GM18526 (cell line): ENCODE results near the gene CWF19L1.

Experiments
- POLR2A ChIP-seq: IDR thresholded peaks from 3 replicates; pipeline ENCODE4 v1.6.1; 2011; ENCODE audit not compliant: insufficient read length; ENCODE audit errors: extremely low read depth

CWF19L1 gene

DNA sequence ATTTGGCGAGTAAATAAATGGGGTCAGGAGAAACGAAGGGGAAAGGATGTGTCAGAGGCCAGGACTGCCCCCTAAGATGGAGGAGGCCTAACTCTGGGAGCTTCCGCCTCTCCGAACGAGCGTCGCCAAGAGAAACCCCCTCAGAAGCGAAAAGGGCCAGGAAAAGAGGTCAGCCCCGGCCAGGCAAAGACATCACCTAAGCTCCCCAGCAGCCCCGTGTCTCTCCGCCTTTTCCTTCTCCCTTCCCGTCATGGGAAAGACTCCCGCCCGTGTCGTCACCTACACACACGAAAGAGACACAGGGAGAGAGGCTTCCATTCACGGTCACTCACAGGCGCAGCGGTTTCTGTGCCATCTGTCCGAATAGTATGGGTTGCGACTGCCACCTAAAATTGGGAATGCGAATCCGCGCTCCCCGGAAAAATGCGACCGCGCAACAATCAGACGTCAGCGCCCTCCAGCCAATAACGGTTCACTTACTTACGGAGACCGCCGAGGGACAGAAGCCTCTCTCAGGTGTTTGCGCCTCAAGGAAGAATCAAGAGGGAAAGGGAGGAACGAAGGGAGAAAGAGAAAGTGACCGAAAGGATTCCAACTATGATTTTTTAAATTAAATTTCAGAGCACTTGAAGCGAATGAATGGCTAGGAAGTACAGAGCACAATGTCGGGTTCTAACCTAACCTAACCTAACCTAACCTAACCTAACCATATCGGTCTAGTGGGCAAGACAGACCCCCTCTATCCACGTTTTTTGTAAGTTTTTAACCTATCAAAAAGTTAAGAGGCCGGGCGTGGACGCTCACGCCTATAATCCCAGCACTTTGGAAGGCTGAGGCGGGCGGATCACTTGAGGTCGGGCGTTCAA lies at the start of gene CWF19L1:
TSS of gene CWF19L1 (minus strand) at position 400 of the 866 bp plus-strand sequence. CDS start at position 355, 45 bp downstream.
- TF ChIP-seq POLR2A: peak; percentile 38

DNA sequence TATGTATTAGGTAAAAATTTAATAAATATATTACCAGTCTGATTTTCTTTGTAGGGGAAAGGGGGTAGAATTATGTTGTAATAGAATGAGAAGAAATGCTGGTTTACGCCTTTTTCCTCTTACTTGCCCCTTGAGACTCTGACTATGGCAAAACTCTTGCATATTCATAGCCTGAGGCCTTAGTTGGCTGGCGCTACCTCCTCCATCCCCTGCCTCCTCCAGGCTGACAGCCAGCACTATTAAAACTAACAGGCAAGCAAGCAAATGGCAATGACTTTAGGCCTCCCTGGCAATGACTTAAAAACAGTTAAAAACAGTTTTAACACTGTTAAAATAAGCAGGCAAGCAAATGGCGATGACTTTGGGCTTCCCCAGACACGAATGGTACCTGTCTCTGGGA lies 48.2 kb upstream of the CWF19L1 start:
- no peak for TF ChIP-seq POLR2A

DNA sequence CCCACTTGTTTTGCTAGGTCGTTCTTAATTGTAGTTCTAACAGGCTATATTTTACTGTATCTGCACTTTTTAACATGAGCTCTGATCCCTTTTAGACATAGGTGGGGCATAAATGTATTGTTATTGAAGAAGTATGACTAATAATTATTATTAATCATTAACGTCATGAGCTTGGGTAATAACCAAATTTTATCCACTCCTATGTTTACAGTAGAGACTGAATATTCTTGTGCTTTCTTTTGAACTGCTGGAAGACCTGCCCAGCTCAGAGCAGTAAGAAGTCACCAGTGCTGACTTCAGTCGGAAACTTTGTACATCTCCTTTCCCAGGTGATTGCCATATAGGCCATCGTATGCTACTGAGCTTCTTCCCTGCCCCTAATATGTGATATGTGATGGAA lies 43.9 kb upstream of the CWF19L1 start:
- TF ChIP-seq POLR2A: no peak

DNA sequence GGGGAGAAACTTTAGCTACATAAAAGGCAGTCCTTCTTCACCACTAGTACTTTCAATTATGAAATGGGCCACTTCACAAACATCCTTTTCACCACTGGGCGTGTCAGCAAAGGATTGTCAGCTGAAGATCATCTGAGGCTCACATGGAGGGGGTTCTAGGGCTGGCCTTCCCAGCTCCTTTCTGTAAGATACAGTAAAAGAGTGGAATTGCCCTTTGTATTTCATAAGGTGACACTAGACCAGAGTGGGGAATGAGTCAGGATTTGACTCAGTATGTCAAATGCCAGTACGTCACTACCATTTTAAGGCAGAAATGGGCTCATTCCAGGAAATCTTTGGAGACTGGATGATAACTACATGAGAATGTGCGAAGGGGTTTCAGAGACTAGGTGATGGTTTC lies 40.2 kb upstream of the CWF19L1 start:
- TF ChIP-seq POLR2A: no peak

DNA sequence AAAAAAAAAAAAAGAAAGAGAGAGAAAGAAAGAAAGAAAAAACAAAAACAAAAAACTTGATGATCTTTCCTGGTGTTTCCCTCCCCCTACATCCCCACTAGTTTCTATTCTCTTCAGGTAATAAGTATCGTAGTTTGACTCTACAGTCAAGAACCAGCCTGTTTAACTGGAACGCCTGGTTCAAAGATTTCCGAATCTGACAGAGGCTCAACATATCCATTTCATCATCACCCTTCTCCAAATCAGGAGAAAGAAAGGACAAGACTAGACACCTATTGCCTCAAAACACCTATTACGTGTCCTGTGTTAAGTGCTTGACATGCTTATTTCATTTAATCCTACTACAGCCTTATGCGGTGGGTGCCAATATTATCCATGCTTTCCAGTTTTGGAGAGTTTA lies 39.4 kb upstream of the CWF19L1 start:
- TF ChIP-seq POLR2A: no peak

DNA sequence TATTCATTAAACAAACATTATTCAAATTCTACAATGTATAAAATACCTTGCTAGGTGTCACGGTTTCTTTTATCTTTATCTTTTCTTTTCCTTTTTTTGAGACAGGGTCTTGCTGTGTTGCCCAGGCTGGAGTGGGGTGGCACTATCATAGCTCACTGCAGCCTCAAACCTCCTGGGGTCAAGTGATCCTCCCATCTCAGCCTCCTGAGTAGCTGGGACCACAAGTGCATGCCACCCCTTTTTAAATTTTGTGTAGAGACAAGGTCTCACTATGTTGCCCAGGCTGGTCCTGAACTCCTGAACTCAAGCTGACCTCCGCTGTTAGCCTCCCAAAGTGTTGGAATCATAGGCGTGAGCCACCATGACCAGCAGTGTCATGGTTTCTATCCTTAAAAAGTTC lies 37.0 kb upstream of the CWF19L1 start:
- TF ChIP-seq POLR2A: no peak

DNA sequence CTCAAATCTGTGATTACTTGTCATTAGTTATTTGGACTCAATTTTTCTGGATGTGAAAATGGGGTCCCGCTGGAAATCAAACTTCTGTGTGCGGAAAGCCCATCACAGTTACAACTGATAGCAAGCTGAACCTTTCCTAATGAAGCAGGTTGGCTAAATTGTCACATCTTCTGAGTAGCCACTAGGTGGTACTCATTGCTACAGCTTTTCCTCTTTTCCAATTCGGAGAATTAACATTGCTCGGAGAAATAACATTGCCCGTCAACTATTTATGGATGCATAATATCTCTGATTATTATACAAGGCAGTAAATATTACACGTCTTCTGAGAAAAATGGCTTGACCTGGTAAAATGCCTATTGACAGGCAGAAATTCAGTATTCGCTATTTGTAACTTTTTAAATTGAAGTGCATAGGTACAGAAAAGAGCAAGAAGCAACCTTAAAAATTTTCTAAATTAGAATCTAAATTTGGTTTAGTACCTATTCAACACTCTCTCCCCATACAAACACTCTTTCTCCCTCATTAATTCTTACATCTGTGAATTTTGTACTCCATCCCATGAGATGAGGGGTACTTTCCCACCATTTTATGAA lies 36.4 kb upstream of the CWF19L1 start:
- TF ChIP-seq POLR2A: no peak

DNA sequence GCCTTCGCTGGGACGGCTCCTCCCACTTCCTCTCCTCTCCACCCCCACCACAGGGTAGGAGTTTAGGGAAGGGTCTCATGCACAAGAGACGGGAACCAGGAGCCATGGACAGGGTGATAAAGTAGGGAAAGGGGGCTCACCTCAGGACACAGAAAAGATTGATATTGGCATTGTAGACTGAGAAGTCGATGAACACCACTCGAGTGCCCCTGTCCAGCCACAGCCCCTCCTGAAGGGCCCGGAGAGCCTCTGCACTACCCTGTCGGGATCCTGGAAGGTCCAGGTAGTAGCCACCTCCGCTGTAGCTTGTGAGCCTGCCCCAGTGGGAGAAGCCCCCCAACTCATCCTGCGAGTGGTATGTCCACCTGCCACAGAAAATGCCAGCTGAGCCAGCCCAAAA lies 29.8 kb upstream of the CWF19L1 start:
- TF ChIP-seq POLR2A: no peak

DNA sequence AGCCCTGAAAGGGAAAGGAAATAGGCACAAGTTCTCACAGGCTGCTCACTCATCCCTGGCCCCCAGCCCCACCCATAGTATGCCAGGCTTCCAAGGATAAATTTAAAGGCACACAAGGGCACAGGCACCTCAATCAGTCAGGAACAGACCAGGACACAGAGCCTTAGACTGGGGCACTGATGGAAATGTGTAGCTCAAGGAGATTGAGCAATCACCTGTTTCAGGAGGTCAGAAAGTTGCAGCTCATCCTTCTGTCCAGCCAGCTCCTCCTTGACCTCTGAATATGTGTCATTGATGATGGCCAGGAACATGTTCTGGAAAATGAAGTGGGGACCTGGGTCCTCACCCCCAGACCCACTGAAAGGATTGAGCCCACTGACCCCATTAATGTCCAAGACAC lies 25.6 kb upstream of the CWF19L1 start:
- TF ChIP-seq POLR2A: no peak

DNA sequence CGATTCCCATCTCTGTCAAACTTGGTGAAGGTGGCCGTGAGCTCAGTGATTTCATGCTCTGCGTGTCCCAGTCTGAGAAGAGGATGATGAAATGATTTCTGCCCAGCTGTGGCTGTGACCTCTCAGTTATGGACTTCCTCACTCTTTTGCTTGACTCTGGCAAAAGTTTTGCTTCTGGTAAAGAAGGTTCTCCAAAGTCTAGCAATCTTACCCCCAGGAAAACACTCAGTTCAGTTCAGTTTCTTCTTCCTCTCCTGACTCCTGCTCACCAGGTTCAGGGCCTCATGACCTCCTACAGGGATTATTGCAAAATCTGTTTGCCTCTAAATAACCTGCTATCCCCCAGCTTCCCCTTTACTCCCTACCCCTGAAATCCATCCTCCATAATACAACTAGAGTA lies 23.9 kb upstream of the CWF19L1 start:
- TF ChIP-seq POLR2A: no peak

DNA sequence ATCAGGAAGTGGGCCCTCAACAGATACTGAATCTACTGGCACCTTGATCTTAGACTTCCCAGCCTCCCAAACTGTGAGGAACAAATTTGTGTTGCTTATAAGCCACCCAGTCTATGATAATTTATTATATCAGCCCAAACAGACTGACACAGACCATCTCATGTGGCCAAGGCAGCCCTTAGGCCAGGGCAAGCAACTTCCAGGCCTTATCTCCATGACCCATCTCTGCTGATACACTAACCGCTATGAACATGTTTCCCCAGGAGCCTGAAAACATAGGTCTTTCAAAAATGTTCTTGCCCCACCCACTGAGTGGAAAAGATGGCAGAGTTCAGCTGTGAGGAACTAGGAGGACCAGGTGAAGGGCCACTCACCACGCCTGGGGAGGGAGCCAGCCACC lies 22.2 kb upstream of the CWF19L1 start:
- TF ChIP-seq POLR2A: no peak

DNA sequence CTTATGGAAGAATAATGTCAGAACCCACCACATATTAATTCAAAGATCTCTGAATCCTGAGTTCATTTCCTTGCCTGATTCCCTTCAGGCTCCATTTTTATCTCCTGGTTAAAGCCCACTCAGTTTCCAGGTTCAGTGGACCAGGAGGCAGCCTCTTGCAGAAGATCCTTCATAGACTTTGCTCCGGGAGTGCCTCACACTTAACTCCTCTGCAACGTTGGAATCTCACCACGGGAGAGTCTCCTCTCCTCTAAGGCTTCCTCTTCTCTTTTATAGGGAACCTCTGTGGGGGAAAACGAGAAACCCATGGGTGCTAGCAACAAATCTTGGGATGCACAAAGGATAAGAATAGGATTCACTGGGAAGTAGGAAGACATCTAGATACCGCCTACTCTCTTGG lies 20.8 kb upstream of the CWF19L1 start:
- no peak for TF ChIP-seq POLR2A

DNA sequence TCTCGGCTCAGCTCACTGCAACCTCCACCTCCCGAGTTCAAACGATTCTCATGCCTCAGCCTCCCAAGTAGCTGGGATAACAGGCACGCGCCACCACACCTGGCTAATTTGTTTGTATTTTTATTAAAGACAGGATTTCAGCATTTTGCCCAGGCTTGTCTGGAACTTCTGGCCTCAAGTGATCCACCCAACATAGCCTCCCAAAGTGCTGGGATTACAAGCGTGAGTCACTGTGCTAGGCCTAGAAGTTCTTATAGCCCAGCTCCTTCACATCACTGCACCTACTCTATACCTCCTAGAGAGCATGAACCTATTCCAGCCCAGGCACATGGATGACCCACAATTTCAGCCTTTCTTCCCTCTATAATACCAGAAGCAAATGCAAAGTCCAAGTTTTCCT lies 20.3 kb upstream of the CWF19L1 start:
- no peak for TF ChIP-seq POLR2A

DNA sequence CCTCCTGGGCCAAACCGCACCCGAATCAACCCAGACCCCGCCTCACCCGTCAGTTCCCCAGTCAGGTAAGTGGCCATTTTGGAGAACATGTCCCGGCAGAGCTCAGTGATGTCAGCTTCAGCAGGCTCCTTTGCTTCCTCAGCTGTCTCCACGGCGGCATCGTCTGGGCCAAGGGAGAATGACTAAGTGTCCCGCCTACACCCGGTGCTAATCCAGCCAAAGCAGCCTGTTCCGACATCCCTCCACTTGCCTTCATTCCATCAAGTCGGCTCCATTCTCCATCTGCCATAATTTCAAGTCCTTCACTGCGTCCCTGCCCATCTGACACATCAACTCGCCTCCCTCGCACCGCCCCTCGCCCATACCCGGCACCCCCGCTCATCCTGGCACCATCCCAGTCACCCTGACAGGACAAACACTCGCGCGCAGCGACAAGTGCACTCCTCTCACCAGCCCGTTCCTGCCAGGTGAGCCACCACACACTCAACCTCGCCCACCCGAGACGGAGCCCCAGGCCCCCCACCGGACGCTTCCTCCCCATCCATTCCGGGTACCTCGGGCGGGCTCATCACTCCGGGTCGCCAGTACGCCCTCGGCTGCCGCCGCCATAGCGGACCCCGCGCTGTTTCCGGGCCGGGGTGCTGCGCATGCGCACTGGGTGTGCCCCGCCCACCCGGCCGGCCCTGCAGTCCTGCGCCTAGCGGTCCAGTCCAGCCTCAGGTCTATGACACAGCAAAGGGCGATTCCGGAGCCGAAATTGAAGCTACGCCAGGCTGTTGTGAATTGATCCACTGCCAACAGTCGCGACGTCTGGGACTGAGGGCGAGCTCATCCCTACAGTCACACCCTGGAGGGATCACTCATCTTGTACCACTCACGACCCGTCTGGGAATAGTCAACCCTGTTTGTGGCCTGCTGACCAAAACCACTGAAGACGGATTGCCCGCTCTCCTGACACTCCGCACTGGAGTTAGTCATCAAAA lies 18.9 kb upstream of the CWF19L1 start, which contains the start of gene BLOC1S2:
TSS of gene BLOC1S2 (minus strand) at position 630 of the 983 bp plus-strand sequence. CDS start at position 609, 21 bp downstream.
- peak; percentile 96 for TF ChIP-seq POLR2A

DNA sequence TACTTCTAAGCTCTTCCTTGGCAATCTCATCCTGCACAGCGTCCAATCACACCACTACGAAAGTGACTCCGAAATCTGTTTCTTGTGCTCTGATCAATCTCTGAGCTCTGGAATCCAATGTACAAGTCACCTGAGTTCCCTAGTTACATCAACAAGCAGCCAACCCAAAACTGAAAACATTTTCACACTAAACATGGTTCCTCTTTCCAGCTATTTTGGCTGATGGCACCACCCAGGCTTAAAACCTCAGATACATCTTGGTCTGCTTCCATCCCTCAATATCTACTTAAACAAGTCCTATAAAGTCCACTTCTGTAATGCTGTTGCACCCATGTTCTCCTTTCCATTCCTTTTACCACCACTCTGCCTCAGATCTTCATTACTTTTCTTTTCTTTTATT lies 15.5 kb upstream of the CWF19L1 start:
- TF ChIP-seq POLR2A: no peak
